Tibial nerve (tissue), 4 donors: ENCODE data around the gene PLXDC2. TPM values are rescaled to one million over a fixed set of nuclear protein-coding genes. Genes with fewer than 3 reads are reported as not detected.

ENCODE experiments used
- DNase-seq, 2 donors: peaks; one replicate each; pipeline ENCODE4 v3.0.0-alpha.2; 2019; ENCODE audit warnings: low spot score in 2 of 2
- H3K27ac ChIP-seq, 4 donors: fragments of 200-600 bp; sonication (generic) in 3 of 4; one replicate each; pipeline ENCODE4 v1.5.1; 2017 to 2019; ENCODE audit warnings: mild to moderate bottlenecking in 1 of 4
- H3K27me3 ChIP-seq, 2 donors: fragments of 200-600 bp; sonication (generic) in 1 of 2; one replicate each; pipeline versions ENCODE4 v1.5.1 to v1.6.0; 2017 to 2019
- H3K36me3 ChIP-seq, 3 donors: fragments of 200-600 bp; sonication (generic); one replicate each; pipeline ENCODE4 v1.5.1; 2018 to 2019
- H3K4me1 ChIP-seq, 4 donors: fragments of 200-600 bp; sonication (generic) in 3 of 4; one replicate each; pipeline ENCODE4 v1.5.1; 2017 to 2019
- H3K4me3 ChIP-seq, 4 donors: fragments of 200-600 bp; sonication (generic) in 3 of 4; one replicate each; pipeline ENCODE4 v1.5.1; 2017 to 2019; ENCODE audit warnings: mild to moderate bottlenecking in 1 of 4, moderate library complexity in 1 of 4
- H3K9me3 ChIP-seq, 4 donors: fragments of 200-600 bp; sonication (generic) in 3 of 4; one replicate each; pipeline ENCODE4 v1.5.1; 2017 to 2019
- EP300 ChIP-seq, 2 donors: sonication (generic); formaldehyde crosslinking; IDR thresholded peaks; one replicate each; pipeline ENCODE4 v1.6.1; 2017; ENCODE audit warnings: antibody characterized with exemption in 2 of 2, mild to moderate bottlenecking in 1 of 2
- POLR2A ChIP-seq, 2 donors: fragments of 450-650 bp; IDR thresholded peaks; one replicate each; pipeline ENCODE4 v1.6.1; 2017; ENCODE audit warnings: antibody characterized with exemption in 2 of 2, mild to moderate bottlenecking in 2 of 2, moderate library complexity in 2 of 2
- WGBS, 2 donors: methylation state at CpG; one replicate each; pipeline ENCODE4 v1.1.5; 2018; 5-methylcytosine and 5-hydroxymethylcytosine counted together
- total RNA-seq, 4 donors: library from RNA; depleted of rRNA; stranded (reverse); fragments of >200 nt; gene quantifications; one replicate each; pipeline ENCODE4 v1.1.0, GENCODE V29; 2016
- TF ChIP-seq, protein P1 (sequence below), 5 experiments: fragments of 200-600 bp in 3 of 5; fragments of 450-650 bp in 2 of 5; sonication (generic) in 3 of 5; IDR thresholded peaks; one replicate each; pipeline ENCODE4 v1.5.1; 2016 to 2019; ENCODE audit warnings: antibody characterized with exemption in 5 of 5, mild to moderate bottlenecking in 3 of 5, moderate library complexity in 2 of 5

Gene PLXDC2
- total RNA-seq, 4 donors from 2014 or later, result 55.2 to 79.2 (median 74.5) TPM

DNA sequence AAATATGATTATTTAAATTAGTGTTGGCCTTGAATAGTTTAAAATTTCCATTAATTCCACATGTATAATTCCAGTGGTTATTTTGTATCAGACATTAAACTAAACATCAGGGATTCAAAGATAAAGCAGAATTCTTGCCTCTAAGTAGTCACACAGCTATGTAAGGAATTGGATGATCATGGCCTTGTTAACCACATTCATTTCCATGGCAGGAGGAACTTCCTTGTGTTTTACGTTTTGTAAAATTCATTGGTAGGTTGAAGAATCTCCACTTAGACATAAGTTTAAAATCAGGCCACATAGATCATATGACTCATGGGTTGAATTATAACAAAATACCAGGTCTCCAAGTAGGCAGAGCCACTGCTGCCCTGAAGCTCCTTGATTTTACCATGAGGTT is 289.7 kb downstream of the PLXDC2 start:
- TF ChIP-seq, protein P1, sequence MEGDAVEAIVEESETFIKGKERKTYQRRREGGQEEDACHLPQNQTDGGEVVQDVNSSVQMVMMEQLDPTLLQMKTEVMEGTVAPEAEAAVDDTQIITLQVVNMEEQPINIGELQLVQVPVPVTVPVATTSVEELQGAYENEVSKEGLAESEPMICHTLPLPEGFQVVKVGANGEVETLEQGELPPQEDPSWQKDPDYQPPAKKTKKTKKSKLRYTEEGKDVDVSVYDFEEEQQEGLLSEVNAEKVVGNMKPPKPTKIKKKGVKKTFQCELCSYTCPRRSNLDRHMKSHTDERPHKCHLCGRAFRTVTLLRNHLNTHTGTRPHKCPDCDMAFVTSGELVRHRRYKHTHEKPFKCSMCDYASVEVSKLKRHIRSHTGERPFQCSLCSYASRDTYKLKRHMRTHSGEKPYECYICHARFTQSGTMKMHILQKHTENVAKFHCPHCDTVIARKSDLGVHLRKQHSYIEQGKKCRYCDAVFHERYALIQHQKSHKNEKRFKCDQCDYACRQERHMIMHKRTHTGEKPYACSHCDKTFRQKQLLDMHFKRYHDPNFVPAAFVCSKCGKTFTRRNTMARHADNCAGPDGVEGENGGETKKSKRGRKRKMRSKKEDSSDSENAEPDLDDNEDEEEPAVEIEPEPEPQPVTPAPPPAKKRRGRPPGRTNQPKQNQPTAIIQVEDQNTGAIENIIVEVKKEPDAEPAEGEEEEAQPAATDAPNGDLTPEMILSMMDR (IDR thresholded peaks at IDR 0.05), result no peak
- TF ChIP-seq POLR2A (IDR thresholded peaks at IDR 0.05), result no peak
- no peak for TF ChIP-seq EP300 (IDR thresholded peaks at IDR 0.05)
- WGBS, 2 donors, result 82 to 88% methylated on average over 1 of the region's 1 CpG
- no peaks in the 10 kb centered on the region for H3K36me3 ChIP-seq
- H3K4me1 ChIP-seq, result peaks cover 0 to 10% (median 0%) of the 10 kb centered on the region in 4 donors
- no peak overlapping the region for H3K4me3 ChIP-seq
- H3K9me3 ChIP-seq, result no peaks in the 10 kb centered on the region
- H3K27me3 ChIP-seq, result no peaks in the 10 kb centered on the region
- no peak overlapping the region for H3K27ac ChIP-seq
- no peak for DNase-seq

DNA sequence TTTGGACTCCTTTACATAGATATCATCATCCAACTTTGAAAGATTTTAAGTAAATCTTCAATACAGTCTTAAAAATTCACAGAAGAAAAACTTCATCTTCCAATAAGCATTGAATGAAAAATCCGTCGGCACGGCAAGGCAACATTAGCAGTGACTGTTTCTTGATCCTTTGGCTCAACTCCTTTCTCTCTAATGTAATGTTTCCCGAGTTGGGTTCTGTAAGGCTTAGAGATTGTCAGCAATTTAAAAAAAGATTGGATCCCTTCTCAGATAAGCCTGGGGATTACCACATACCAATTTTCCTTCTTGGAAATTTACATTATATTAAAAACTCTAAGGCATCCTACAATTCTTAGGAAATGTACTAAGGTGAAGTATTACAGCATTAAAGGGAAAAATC is 291.8 kb downstream of the PLXDC2 start:
- Histone ChIP-seq H3K27me3 (no peaks in the 10 kb centered on the region), H3K4me1 (peaks cover 0 to 10% (median 0%) of the 10 kb centered on the region in 4 donors), H3K27ac (no peak overlapping the region), H3K36me3 (no peaks in the 10 kb centered on the region), H3K4me3 (no peak overlapping the region), H3K9me3 (no peaks in the 10 kb centered on the region)
- TF ChIP-seq, protein P1 (IDR thresholded peaks at IDR 0.05), result no peak
- TF ChIP-seq POLR2A (IDR thresholded peaks at IDR 0.05), result no peak
- no peak for TF ChIP-seq EP300 (IDR thresholded peaks at IDR 0.05)
- DNase-seq, result no peak
- 77 to 78% methylated on average over 4 of the region's 4 CpGs for WGBS, 2 donors

- Histone ChIP-seq H3K4me3 (no peak overlapping the region), H3K27me3 (no peaks in the 10 kb centered on the region), H3K4me1 (peaks cover 0 to 10% (median 0%) of the 10 kb centered on the region in 4 donors), H3K27ac (no peak overlapping the region), H3K9me3 (no peaks in the 10 kb centered on the region), H3K36me3 (no peaks in the 10 kb centered on the region)
- TF ChIP-seq POLR2A (IDR thresholded peaks at IDR 0.05), result no peak
- no peak for TF ChIP-seq EP300 (IDR thresholded peaks at IDR 0.05)
- TF ChIP-seq, protein P1 (IDR thresholded peaks at IDR 0.05), result no peak
- WGBS, 2 donors, result 52 to 57% methylated on average over 4 of the region's 4 CpGs
- no peak for DNase-seq
Observed at GRCh38 chr10:20109613-20110012, 293.4 kb downstream of the PLXDC2 start.

DNA sequence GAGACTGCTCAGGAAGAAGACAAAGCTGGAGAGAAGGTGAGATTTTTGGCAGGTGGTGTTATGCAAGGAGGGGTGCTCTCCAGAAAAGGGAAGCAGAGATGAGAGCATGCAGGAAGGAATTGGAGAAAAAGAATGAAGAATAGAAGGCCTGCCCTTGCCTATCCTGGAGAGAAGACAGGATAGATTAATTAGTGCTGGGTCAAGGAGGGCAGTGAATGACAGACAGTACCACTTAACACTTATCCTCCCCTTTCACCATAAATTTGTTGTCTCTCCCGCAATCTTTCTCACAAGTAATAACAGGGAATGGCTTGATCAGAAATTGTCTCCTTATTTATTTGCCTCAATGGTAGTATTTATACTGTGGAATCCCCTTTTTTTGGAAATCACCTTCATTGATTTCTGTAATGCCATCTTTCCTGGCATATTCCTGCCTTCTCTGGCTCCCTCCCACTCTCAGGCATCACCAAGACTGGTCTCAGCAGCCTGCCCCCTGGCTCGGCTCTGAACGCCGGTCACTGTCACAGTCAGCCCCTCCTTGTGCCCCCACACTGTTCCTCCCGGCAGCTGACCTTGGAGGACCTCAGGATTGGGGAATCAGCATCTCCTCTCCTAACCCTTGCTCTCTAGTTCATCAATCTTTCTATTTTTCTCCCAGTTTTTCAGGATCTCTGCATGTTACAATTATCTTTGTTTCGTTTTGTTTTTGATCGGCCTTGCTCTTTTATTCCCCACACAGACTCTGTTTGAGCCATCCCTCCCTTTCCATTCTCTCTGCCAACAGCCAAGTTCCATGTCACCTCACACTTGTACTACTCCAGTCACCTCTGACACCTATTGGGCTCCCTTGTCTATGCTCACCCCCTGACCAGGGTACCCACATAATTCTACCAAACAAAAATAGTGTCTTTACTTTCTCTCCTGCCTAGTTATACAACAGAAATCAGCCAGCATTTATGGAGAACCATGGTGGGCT is 294.2 kb downstream of the PLXDC2 start:
- Histone ChIP-seq H3K27me3 (no peaks in the 10 kb centered on the region), H3K27ac (no peak overlapping the region), H3K36me3 (no peaks in the 10 kb centered on the region), H3K9me3 (no peaks in the 10 kb centered on the region), H3K4me1 (peaks cover 0 to 10% (median 0%) of the 10 kb centered on the region in 4 donors), H3K4me3 (peak overlapping the region in 1 of 4 donors; percentile 11)
- TF ChIP-seq POLR2A (IDR thresholded peaks at IDR 0.05), result no peak
- TF ChIP-seq, protein P1 (IDR thresholded peaks at IDR 0.05), result no peak
- WGBS, 2 donors, result 42 to 48% methylated on average over 7 of the region's 7 CpGs
- no peak for DNase-seq

DNA sequence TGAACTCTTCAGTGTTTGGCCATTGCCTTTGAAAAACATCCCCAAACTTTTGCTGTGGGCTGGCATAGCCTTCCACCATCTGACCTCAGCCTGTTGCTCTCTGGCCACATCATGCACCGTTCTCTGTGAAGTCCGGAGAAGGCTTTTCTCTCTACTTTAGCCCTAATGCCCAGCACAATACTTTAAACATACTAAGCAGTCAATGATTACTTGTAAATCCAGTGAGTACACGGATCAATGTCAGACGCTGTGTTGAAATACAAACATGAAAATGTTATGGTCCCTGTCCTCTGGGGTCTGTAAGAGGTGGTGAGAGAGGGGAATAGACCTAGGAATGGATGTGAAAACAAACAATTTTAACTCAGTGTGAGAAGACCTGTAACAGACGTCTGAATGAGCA is 297.9 kb downstream of the PLXDC2 start:
- 86 to 89% methylated on average over 5 of the region's 5 CpGs for WGBS, 2 donors
- no peak overlapping the region for H3K27ac ChIP-seq
- H3K36me3 ChIP-seq, result no peaks in the 10 kb centered on the region
- H3K27me3 ChIP-seq, result no peaks in the 10 kb centered on the region
- no peak overlapping the region for H3K4me3 ChIP-seq
- no peak for DNase-seq
- no peak for TF ChIP-seq POLR2A (IDR thresholded peaks at IDR 0.05)
- TF ChIP-seq, protein P1 (IDR thresholded peaks at IDR 0.05), result no peak
- TF ChIP-seq EP300 (IDR thresholded peaks at IDR 0.05), result no peak
- H3K9me3 ChIP-seq, result no peaks in the 10 kb centered on the region
- peaks cover 0 to 12% (median 0%) of the 10 kb centered on the region in 4 donors for H3K4me1 ChIP-seq
